IPS DF 4.7 (cell line): ENCODE results near the gene MAPK13.
A peak's percentile ranks its signal among the peaks of the same experiment; 100 is the strongest.
"Not testable (repeated sequence)": the region's sequence is repeated elsewhere in the genome, so short reads cannot be mapped to it uniquely, and the experiment has no call there.

Source experiments
- DNase-seq: peaks from one replicate; pipeline ENCODE4 v3.0.0-alpha.2; 2013; ENCODE audit warnings: low spot score; ENCODE audit errors: extremely low read depth

Gene MAPK13

GRCh38 chr6:36129941-36130666 is at the start of gene MAPK13:
MAPK13 (plus strand) TSS chr6:36130513; CDS start chr6:36130583, 70 bp downstream.
- no peak for DNase-seq

DNA sequence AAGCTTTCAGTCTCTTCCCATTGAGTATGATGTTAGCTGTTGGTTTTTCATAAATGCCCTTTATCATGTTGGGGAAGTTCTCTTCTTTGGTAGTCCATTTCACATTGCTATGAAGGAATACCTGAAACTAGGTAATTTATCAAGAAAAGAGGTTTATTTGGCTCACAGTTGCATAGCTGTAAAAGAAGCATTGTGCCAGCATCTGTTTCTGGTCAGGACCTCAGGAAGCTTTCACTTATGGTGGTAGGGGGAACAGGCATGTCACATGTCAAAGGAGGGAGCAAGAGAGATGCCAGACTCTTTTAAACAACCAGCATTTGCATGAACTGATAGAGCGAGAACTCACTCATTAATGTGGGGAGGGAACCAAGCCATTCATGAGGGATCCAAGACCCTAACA is 48.0 kb upstream of the MAPK13 start:
- no peak for DNase-seq

DNA sequence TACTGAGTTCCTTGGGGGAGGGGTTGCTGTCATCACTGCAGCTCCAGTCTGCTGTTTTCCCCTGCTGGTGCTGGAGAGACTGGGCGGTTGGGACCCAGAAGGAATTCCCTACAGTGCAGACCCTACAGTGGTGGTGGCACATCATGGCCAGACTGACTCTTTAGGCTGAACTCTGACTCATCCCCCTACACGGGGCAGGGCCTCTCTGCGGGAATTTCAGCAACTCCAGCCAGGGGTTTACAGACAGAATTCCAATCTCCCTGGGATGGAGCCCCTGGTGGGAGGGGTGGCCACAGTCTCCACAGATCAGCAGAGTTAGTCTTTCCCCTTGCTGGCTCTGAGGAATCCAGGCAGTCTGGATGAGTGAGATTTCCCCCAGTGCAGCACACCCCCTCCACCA is 46.9 kb upstream of the MAPK13 start:
- DNase-seq, result no peak

DNA sequence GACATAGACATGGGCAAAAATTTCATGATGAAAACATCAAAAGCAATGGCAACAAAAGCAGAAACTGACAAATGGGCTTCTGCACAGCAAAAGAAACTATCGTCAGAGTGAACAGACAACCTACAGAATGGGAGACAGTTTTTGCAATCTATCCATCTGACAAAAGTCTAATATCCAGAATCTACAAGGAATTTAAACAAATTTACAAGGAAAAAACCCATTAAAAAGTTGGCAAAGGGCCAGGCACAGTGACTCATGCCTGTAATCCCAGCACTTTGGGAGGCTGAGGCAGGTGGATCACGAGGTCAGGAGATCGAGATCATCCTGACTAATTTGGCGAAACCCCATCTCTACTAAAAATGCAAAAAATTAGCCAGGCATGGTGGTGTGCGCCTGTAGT is 42.1 kb upstream of the MAPK13 start:
- DNase-seq, result not testable (repeated sequence)

GRCh38 chr6:36089048-36089447 is 41.3 kb upstream of the MAPK13 start:
- no peak for DNase-seq

GRCh38 chr6:36094238-36094637 is 36.1 kb upstream of the MAPK13 start:
- DNase-seq, result no peak

- peak; percentile 64 for DNase-seq
These were observed 35.4 kb upstream of the MAPK13 start for GRCh38 chr6:36094753-36095496.

GRCh38 chr6:36095497-36096391 is 34.6 kb upstream of the MAPK13 start:
- no peak for DNase-seq

DNA sequence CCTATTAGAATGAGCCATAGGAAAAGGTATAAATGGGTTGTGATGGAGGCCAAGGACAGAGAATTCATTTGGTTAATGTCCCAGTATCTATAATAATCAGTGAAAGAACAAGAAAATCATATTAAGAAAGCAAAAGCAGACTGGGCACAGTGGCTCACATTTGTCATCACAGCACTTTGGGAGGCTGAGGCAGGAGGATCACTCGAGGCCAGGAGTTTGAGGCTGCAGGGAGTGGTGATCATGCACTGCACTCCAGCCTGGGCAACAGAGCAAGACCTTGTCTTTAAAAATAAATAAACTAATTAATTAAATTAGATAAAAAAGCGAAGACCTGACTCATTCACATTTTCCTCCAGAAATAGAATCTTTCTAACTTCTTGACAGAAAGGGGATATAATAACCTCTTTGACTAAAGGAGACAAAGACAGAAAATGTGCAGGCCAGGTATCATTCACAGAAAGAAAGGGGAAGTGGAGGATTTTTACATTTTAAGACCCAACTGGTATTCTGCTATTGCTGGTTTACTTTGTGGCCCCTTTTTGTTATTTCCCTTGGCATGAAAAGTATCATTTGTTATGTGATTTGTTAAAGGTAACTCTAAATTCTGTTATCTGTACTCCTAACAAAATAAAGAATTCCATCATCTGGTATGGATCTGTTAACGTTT is 31.9 kb upstream of the MAPK13 start:
- DNase-seq, result no peak

DNA sequence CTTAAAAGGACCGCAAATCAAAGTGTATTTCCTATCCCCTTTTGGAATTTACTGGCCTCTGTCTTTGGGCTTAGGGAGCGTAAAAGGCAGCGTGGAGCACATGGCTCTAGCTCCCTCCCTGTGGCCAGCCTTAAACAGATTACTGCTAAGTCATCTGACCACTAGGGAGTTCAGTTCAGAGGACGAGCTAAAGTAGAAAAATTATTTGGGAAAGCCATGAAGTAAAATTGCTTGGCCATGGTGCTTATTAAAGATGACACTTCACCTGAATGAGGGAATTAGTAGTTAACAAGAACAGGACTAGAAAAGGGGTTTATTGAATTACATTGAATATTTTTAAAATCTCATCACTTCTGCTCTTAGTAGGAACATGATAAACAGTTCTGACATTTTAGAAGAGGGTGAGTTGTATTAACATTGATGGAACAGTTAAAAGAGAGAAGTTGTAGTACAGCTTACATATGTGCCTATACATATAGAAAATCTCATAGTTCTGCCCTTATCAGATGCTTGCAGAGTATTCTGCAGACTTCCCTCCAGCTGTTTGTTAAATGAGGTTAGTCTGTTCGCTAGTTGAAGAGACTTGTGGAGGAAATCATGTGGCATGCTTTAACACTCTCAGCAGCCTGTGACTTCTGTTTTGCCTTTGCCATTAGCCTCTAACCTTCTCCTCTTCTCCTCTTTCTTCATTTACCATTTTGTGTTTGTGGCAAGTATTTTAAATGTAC is 31.2 kb upstream of the MAPK13 start:
- DNase-seq, result no peak

DNA sequence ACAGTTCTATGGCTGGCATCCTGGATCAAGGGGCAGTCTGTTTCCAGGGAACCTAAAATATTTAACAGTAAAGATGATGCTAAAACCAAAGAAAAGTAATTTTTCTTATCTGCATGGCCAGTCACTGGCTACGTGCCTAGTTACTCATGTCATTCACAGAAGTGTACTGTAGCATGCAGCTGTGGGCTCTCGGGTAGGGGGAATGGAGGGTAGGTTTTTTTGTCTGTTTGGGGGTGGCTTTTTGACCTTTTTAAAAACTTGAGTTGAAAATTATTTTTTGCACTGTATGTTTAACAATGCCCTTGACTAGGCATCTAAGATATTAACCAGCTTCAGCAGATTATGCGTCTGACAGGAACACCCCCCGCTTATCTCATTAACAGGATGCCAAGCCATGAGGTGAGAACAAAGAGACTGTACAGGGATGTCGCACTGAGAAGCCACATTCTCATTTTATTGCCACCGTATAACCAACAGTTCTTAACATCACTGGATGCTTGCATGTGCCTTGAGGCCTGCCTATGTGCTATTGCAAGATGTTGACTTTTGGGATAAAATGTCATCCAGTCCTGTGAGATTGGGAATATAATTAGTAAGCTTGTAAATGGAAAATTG is 30.3 kb upstream of the MAPK13 start:
- no peak for DNase-seq

GRCh38 chr6:36101691-36102090 is 28.6 kb upstream of the MAPK13 start:
- DNase-seq, result no peak

DNA sequence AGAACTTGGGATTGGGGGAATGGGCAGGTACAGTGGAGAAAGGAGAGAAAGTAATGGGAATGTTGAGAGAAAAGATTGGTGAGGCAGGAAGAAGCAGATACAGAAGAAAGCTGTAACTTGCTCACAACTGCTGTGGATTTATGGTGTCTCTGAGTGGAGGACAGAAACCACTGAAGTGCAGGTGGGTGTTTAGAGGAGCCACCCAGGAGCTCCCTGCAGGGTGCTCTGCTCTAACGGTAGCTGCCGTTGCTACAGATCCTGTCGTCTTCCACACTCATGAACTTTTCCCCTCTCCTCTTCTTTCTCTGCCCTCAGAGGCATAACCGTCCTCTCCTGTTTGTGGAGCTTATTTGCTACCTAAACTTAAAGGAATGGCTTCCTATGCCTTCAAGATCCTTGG is 27.5 kb upstream of the MAPK13 start:
- DNase-seq, result no peak

GRCh38 chr6:36104836-36105235 is 25.5 kb upstream of the MAPK13 start:
- no peak for DNase-seq

DNA sequence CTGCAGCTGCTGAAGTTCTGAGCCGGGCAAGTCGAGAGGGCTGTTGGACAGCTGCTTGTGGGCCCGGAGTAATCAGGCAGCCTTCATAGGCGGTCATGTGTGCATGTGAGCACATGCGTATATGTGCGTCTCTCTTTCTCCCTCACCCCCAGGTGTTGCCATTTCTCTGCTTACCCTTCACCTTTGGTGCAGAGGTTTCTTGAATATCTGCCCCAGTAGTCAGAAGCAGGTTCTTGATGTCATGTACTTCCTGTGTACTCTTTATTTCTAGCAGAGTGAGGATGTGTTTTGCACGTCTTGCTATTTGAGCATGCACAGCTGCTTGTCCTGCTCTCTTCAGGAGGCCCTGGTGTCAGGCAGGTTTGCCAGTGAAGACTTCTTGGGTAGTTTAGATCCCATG is 21.2 kb upstream of the MAPK13 start:
- DNase-seq, result no peak

DNA sequence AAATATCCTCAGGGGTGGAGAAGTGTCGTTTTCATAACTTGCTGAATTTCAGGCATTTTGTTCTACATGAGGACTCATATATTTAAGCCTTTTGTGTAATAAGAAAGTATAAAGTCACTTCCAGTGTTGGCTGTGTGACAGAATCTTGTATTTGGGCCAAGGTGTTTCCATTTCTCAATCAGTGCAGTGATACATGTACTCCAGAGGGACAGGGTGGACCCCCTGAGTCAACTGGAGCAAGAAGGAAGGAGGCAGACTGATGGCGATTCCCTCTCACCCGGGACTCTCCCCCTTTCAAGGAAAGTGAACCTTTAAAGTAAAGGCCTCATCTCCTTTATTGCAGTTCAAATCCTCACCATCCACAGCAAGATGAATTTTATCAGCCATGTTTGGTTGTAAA is 20.3 kb upstream of the MAPK13 start:
- no peak for DNase-seq

DNA sequence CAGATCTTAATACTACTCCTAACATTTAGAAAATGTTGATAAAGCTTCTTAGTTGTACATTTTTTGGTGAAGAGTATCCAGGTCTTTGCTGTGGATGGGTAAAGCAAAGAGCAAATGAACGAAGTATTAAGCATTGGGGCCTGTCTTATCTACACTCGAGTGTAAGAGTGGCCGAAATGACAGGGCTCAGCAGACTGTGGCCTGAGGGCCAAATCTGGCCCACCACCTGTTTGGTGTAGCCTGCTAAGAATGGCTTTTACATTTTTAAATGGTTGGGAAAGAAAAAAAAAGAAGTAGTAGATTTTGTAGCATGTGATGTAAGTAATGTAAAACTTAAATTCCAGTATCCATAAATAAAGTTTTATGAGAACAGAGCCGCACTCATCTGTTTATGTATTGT is 19.4 kb upstream of the MAPK13 start:
- DNase-seq, result no peak

DNA sequence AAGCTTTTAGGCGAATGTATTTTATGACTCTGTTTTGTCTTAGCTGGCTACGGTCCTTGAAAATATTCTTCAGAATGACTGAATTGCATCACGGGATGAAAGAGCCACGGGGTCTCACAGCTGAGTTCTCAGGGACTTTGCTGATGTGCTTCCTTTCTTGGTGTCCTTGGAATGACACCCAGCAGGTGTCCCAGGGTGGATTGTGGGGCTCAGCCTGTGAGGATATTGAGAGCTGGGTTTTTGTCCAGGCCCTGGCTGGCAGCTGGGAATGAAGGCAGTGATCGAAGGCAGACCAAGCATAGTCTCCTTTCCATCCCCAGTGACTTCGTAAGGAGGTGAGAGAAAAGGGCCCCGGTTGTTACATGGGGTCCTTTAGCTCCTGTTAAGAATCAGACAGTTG is 18.8 kb upstream of the MAPK13 start:
- no peak for DNase-seq

GRCh38 chr6:36113049-36113448 is 17.3 kb upstream of the MAPK13 start:
- DNase-seq, result no peak

DNA sequence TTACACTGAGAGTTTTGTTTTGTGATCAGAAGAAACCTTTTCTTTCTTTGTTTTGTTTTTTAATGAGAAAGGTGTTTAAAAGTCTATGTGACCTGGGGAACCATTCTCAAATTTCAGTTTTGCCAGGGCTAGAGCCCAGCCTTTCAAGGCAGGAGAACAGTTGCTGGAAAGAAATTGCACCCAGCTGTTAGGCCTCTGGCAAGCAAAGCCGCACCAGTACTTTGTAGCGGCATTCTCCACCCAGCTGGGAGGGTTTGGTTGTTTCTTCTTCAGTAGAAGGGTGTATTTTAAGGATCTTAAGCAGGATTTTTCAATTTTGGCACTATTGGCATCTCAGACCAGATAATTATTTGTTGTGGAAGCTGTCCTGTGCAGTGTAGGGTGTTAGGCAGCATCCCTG is 16.6 kb upstream of the MAPK13 start:
- DNase-seq, result no peak
